Neural cell (in vitro differentiated cells): ENCODE measurements around the gene FAM216B. TPM values are rescaled to one million over a fixed set of nuclear protein-coding genes. Genes with fewer than 3 reads are reported as not detected.

Experiments
- H2AFZ ChIP-seq: fragments of 200-600, 300-800 bp; sonication (generic), shearing (Covaris generic); 2 replicates; pipeline ENCODE4 v1.6.0; 2014; ENCODE audit warnings: low read depth, mild to moderate bottlenecking, antibody characterized with exemption, low read length, moderate library complexity
- H3F3A ChIP-seq: fragments of 200-600 bp; shearing (Covaris generic); 2 replicates; pipeline ENCODE4 v1.6.1; 2016; ENCODE audit warnings: mild to moderate bottlenecking, moderate library complexity, mixed read lengths, antibody characterized with exemption, low read length; ENCODE audit not compliant: insufficient read depth, poor library complexity, severe bottlenecking
- H3K27ac ChIP-seq: fragments of 200-600, 300-800 bp; sonication (generic), shearing (Covaris generic); 2 replicates; pipeline ENCODE4 v1.5.1; 2014; ENCODE audit warnings: mild to moderate bottlenecking, low read length, moderate library complexity
- H3K27me3 ChIP-seq: fragments of 300-800, 200-600 bp; sonication (generic), shearing (Covaris generic); 2 replicates; pipeline ENCODE4 v1.6.0; 2014; ENCODE audit warnings: mild to moderate bottlenecking, low read depth, low read length, moderate library complexity; ENCODE audit not compliant: insufficient read depth
- H3K36me3 ChIP-seq: fragments of 300-800, 200-600 bp; sonication (generic), shearing (Covaris generic); 2 replicates; pipeline ENCODE4 v1.5.1; 2014; ENCODE audit warnings: mild to moderate bottlenecking, antibody characterized with exemption, low read length, moderate library complexity; ENCODE audit not compliant: insufficient read depth
- H3K4me2 ChIP-seq: fragments of 300-800, 200-600 bp; sonication (generic), shearing (Covaris generic); 2 replicates; pipeline ENCODE4 v1.6.0; 2014; ENCODE audit warnings: mild to moderate bottlenecking, low read length
- H3K4me3 ChIP-seq: fragments of 300-800, 200-600 bp; sonication (generic), shearing (Covaris generic); 2 replicates; pipeline ENCODE4 v1.5.1; 2014; ENCODE audit warnings: mild to moderate bottlenecking, low read length, moderate library complexity
- H3K79me2 ChIP-seq: fragments of 200-600 bp; shearing (Covaris generic); replicated peaks from 2 replicates; pipeline ENCODE4 v1.6.0; 2014; ENCODE audit warnings: mild to moderate bottlenecking, low read length, moderate library complexity; ENCODE audit not compliant: insufficient read depth
- H3K9ac ChIP-seq: fragments of 300-800, 200-600 bp; sonication (generic), shearing (Covaris generic); 2 replicates; pipeline ENCODE4 v1.6.1; 2016; ENCODE audit warnings: mild to moderate bottlenecking, low read length, mixed read lengths
- H3K9me2 ChIP-seq: fragments of 200-600 bp; shearing (Covaris generic); 2 replicates; pipeline ENCODE4 v1.6.1; 2016; ENCODE audit warnings: mild to moderate bottlenecking, low read length, mixed read lengths; ENCODE audit not compliant: insufficient read depth
- H3K9me3 ChIP-seq: fragments of 200-600, 300-800 bp; sonication (generic), shearing (Covaris generic); 2 replicates; pipeline ENCODE4 v1.6.1; 2016; ENCODE audit warnings: mild to moderate bottlenecking, mixed run types, low read length, moderate library complexity, mixed read lengths
- H4K20me1 ChIP-seq: fragments of 200-600 bp; shearing (Covaris generic); 2 replicates; pipeline ENCODE4 v1.6.1; 2016; ENCODE audit warnings: mild to moderate bottlenecking, mixed run types; ENCODE audit not compliant: insufficient read depth
- EP300 ChIP-seq: fragments of 450-650 bp; conservative IDR thresholded peaks from 2 replicates; pipeline ENCODE4 v1.6.1; 2014; ENCODE audit warnings: antibody characterized with exemption, mild to moderate bottlenecking, moderate library complexity; ENCODE audit not compliant: poor library complexity, severe bottlenecking
- EZH2 ChIP-seq: fragments of 200-600, 300-800 bp; shearing (Covaris generic), sonication (generic); IDR thresholded peaks from 2 replicates; pipeline ENCODE4 v1.6.1; 2014; ENCODE audit warnings: antibody characterized with exemption, low read length, borderline replicate concordance, mild to moderate bottlenecking; ENCODE audit not compliant: insufficient read depth, poor library complexity, severe bottlenecking
- MXI1 ChIP-seq: fragments of 450-650 bp; conservative IDR thresholded peaks from 2 replicates; pipeline ENCODE4 v1.6.1; 2014; ENCODE audit warnings: antibody characterized with exemption, mild to moderate bottlenecking; ENCODE audit not compliant: poor library complexity, severe bottlenecking
- POLR2AphosphoS5 ChIP-seq: IDR thresholded peaks from 2 replicates; pipeline ENCODE4 v1.6.1; 2012
- RAD21 ChIP-seq: fragments of 450-650 bp; conservative IDR thresholded peaks from 2 replicates; pipeline ENCODE4 v1.6.1; 2014; ENCODE audit warnings: antibody characterized with exemption, mild to moderate bottlenecking, moderate library complexity
- REST ChIP-seq: IDR thresholded peaks from 2 replicates; pipeline ENCODE4 v1.6.1; 2012; ENCODE audit warnings: borderline replicate concordance
- SMC3 ChIP-seq: fragments of 450-650 bp; conservative IDR thresholded peaks from 2 replicates; pipeline ENCODE4 v1.6.1; 2014; ENCODE audit warnings: antibody characterized with exemption, mild to moderate bottlenecking, moderate library complexity; ENCODE audit not compliant: poor library complexity
- TAF1 ChIP-seq: IDR thresholded peaks from 2 replicates; pipeline ENCODE4 v1.6.1; 2012; ENCODE audit warnings: low read depth
- polyA plus RNA-seq: library from polyadenylated mRNA; depleted of rRNA; stranded (reverse); fragments of >200 nt; gene quantifications from 2 replicates; pipeline ENCODE4 v1.2.3, GENCODE V29; 2014
- TF ChIP-seq, protein P1 (sequence below): fragments of 450-650 bp; IDR thresholded peaks from 2 replicates; pipeline ENCODE4 v1.5.1; 2014; ENCODE audit warnings: antibody characterized with exemption, mild to moderate bottlenecking, moderate library complexity; ENCODE audit not compliant: poor library complexity, severe bottlenecking

FAM216B gene
- polyA plus RNA-seq, 1 donor from 2014 or later, result not detected

- no peaks in the 10 kb centered on the region for H3K36me3 ChIP-seq
- H3K4me2 ChIP-seq, result no peak overlapping the region
- H3K9me2 ChIP-seq, result no peaks in the 10 kb centered on the region
- H3K9ac ChIP-seq, result no peak overlapping the region
- H3K4me3 ChIP-seq, result no peak overlapping the region
- peaks cover 3% of the 10 kb centered on the region for H3K9me3 ChIP-seq
- H2AFZ ChIP-seq, result no peak overlapping the region
- no peaks in the 10 kb centered on the region for H3F3A ChIP-seq
- H3K27ac ChIP-seq, result no peak overlapping the region
- no peaks in the 10 kb centered on the region for H4K20me1 ChIP-seq
- H3K79me2 ChIP-seq, result no peaks in the 10 kb centered on the region
- H3K27me3 ChIP-seq, result no peaks in the 10 kb centered on the region
- no peak for TF ChIP-seq EZH2
- no peak for TF ChIP-seq REST
- TF ChIP-seq MXI1, result no peak
- no peak for TF ChIP-seq TAF1
- TF ChIP-seq EP300, result no peak
- TF ChIP-seq, protein P1, sequence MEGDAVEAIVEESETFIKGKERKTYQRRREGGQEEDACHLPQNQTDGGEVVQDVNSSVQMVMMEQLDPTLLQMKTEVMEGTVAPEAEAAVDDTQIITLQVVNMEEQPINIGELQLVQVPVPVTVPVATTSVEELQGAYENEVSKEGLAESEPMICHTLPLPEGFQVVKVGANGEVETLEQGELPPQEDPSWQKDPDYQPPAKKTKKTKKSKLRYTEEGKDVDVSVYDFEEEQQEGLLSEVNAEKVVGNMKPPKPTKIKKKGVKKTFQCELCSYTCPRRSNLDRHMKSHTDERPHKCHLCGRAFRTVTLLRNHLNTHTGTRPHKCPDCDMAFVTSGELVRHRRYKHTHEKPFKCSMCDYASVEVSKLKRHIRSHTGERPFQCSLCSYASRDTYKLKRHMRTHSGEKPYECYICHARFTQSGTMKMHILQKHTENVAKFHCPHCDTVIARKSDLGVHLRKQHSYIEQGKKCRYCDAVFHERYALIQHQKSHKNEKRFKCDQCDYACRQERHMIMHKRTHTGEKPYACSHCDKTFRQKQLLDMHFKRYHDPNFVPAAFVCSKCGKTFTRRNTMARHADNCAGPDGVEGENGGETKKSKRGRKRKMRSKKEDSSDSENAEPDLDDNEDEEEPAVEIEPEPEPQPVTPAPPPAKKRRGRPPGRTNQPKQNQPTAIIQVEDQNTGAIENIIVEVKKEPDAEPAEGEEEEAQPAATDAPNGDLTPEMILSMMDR, result no peak
- TF ChIP-seq RAD21, result no peak
- TF ChIP-seq SMC3, result no peak
- no peak for TF ChIP-seq POLR2AphosphoS5
Observed at GRCh38 chr13:42820451-42820850, 39.1 kb downstream of the FAM216B start.

DNA sequence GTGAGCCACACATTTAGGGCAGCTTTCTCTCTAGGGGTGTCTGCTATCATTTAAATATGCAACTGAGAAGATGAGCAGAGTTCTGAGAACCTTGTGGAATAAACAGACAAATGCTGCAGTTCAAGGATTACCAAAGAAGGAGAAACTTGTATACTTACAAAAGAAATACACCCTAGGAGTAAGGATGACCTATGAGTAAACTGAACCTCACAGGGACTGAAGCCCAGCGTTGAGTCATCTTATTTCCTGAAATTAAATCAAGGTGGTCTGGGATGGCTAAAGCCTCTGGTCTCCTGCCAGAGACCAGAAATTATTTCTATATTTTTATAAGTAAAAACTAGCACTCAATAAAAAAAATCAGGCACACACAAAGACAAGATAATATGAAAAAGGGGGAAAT lies 40.1 kb downstream of the FAM216B start:
- TF ChIP-seq, protein P1, result no peak
- TF ChIP-seq POLR2AphosphoS5, result no peak
- no peak for TF ChIP-seq RAD21
- no peak for TF ChIP-seq MXI1
- no peak for TF ChIP-seq TAF1
- TF ChIP-seq EZH2, result no peak
- TF ChIP-seq EP300, result no peak
- Histone ChIP-seq H4K20me1 (no peaks in the 10 kb centered on the region), H3K4me2 (no peak overlapping the region), H3K27ac (no peak overlapping the region), H3F3A (no peaks in the 10 kb centered on the region), H3K27me3 (no peaks in the 10 kb centered on the region), H3K4me3 (no peak overlapping the region), H3K9ac (no peak overlapping the region), H3K9me2 (no peaks in the 10 kb centered on the region), H2AFZ (no peak overlapping the region), H3K36me3 (no peaks in the 10 kb centered on the region), H3K9me3 (peaks cover 3% of the 10 kb centered on the region), H3K79me2 (no peaks in the 10 kb centered on the region)
